Panc1 (cell line): Measurements from ENCODE around the gene KATNAL1. TPM values are rescaled to one million over a fixed set of nuclear protein-coding genes. Genes with fewer than 3 reads are reported as not detected.
"Not testable (repeated sequence)": the region's sequence is repeated elsewhere in the genome, so short reads cannot be mapped to it uniquely, and the experiment has no call there.

Source experiments
- ATAC-seq: fragments of 200-7000 bp; cut with Tn5 transposase; 2 replicates; pipeline ENCODE4 v1.9.1; 2020; ENCODE audit warnings: mild to moderate bottlenecking, moderate library complexity
- BruUV-seq: library from RNA; stranded (reverse); fragments of 400-500 nt; replicated peaks from 2 replicates; lab custom pipeline; 2021; lab: Mats Ljungman, UMichigan
- CTCF ChIA-PET: fragments of 300-600 bp; sonication (Branson Sonifier 250); formaldehyde crosslinking; loops from one replicate; lab custom pipeline; 2022; ENCODE audit warnings: antibody characterized with exemption; lab: Charles Lee
- POLR2A ChIA-PET: fragments of 300-600 bp; sonication (Branson Sonifier 250); formaldehyde crosslinking; loops from one replicate; lab custom pipeline; 2022; ENCODE audit warnings: antibody characterized with exemption; lab: Charles Lee
- DNase-seq: peaks from one replicate; pipeline ENCODE4 v3.0.0-alpha.2; 2010; ENCODE audit warnings: low read depth, low spot score
- H3K27ac ChIP-seq: 2 replicates; pipeline ENCODE4 v1.5.1; 2011; ENCODE audit warnings: mild to moderate bottlenecking, low read length, inconsistent platforms
- H3K27me3 ChIP-seq: fragments of 200-500 bp; sonication (Bioruptor generic); 2 replicates; pipeline ENCODE4 v1.6.0; 2014; ENCODE audit warnings: low read length, inconsistent platforms; ENCODE audit not compliant: control insufficient read depth, insufficient read depth
- H3K36me3 ChIP-seq: fragments of 200-500 bp; sonication (Bioruptor generic); 2 replicates; pipeline ENCODE4 v1.5.1; 2014; ENCODE audit warnings: inconsistent platforms, mild to moderate bottlenecking, low read length, moderate library complexity; ENCODE audit not compliant: control insufficient read depth, insufficient read depth
- H3K4me1 ChIP-seq: 2 replicates; pipeline ENCODE4 v1.5.1; 2011; ENCODE audit warnings: inconsistent platforms, mild to moderate bottlenecking, low read length, moderate library complexity; ENCODE audit not compliant: control insufficient read depth, insufficient read depth
- H3K4me3 ChIP-seq, 2 experiments: 2 replicates each; pipeline ENCODE4 v1.5.1; 2011 to 2012; ENCODE audit warnings: low read depth in 2 of 2, low read length in 2 of 2, mild to moderate bottlenecking in 2 of 2, inconsistent platforms in 1 of 2, moderate library complexity in 1 of 2
- H3K9me3 ChIP-seq: fragments of 200-500 bp; sonication (Bioruptor generic); 2 replicates; pipeline ENCODE4 v1.5.1; 2014; ENCODE audit warnings: low read depth, mild to moderate bottlenecking, inconsistent platforms, low read length, moderate library complexity; ENCODE audit not compliant: control insufficient read depth, insufficient read depth
- POLR2AphosphoS5 ChIP-seq: IDR thresholded peaks from 2 replicates; pipeline ENCODE4 v1.6.1; 2012; ENCODE audit warnings: mild to moderate bottlenecking, low read depth, low read length, moderate library complexity
- SIN3A ChIP-seq: IDR thresholded peaks from 2 replicates; pipeline ENCODE4 v1.6.1; 2012; ENCODE audit warnings: low read depth, mild to moderate bottlenecking, low read length, moderate library complexity, borderline replicate concordance; ENCODE audit not compliant: insufficient read depth
- TCF7L2 ChIP-seq: IDR thresholded peaks from 2 replicates; pipeline ENCODE4 v1.6.1; 2011; ENCODE audit warnings: mild to moderate bottlenecking, low read depth, low read length, inconsistent platforms
- in situ Hi-C: cut with HindIII; loops from 2 replicates; pipeline ENCODE4 v1.10.0; 2016; ENCODE audit warnings: low sequenced_read_pairs, low pct_unique_long_range_greater_than_20kb
- intact Hi-C: fragments of 100-400 bp; cut with micrococcal nuclease; formaldehyde crosslinking; loops from one replicate; pipeline ENCODE4 v1.10.0; 2022; ENCODE audit not compliant: unreplicated experiment
- total RNA-seq: library from RNA; stranded (reverse); gene quantifications from one replicate; pipeline ENCODE4 v1.2.1, GENCODE V29; 2021; ENCODE audit not compliant: unreplicated experiment
- TF ChIP-seq, protein P1 (sequence below): fragments of 450-650 bp; IDR thresholded peaks from 2 replicates; pipeline ENCODE4 v1.5.1; 2017; ENCODE audit warnings: mild to moderate bottlenecking
- TF ChIP-seq, protein P2 (sequence below), 2 experiments: IDR thresholded peaks; 2 replicates each; pipeline ENCODE4 v1.6.1; 2011 to 2012; ENCODE audit warnings: low read depth in 2 of 2, control low read depth in 1 of 2, low read length in 1 of 2, mild to moderate bottlenecking in 1 of 2, moderate library complexity in 1 of 2; ENCODE audit not compliant: insufficient read depth in 1 of 2

The KATNAL1 gene
- total RNA-seq, 1 experiment from 2014 or later, result 34.3 TPM

DNA sequence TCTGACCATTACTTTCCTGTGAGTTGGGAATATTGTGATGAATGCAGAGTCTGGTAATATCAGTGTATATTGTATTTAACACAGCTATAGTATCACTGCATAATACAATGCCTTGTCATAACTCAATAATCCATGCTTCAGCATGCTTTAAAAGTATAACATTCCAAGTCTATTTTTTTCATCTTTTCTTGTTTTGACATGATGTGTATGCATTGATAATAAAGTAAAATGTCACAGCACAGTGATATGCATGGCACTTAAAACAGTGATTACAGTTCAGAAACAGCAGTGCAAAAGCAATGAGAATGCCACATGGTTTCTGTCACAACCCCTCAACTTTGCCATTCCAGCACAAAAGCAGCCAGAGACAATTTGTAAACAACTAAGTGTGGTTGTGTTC, 17.8 kb downstream of the KATNAL1 start:
- in situ Hi-C loops (no loop called here), intact Hi-C loops (no loop called here)
- no TSS peak for BruUV-seq
- no peaks in the 10 kb centered on the region for H3K9me3 ChIP-seq
- no peaks in the 10 kb centered on the region for H3K36me3 ChIP-seq
- POLR2A ChIA-PET, result no interaction called here
- peaks cover 3% of the 10 kb centered on the region; the same call in 1 of the 2 replicates for H3K4me1 ChIP-seq
- CTCF ChIA-PET, result no interaction called here
- no peak overlapping the region for H3K27ac ChIP-seq
- DNase-seq (no peak), ATAC-seq (no peak)
- no peak overlapping the region for H3K4me3 ChIP-seq
- no peaks in the 10 kb centered on the region for H3K27me3 ChIP-seq
- no peak for TF ChIP-seq POLR2AphosphoS5
- TF ChIP-seq, protein P1, sequence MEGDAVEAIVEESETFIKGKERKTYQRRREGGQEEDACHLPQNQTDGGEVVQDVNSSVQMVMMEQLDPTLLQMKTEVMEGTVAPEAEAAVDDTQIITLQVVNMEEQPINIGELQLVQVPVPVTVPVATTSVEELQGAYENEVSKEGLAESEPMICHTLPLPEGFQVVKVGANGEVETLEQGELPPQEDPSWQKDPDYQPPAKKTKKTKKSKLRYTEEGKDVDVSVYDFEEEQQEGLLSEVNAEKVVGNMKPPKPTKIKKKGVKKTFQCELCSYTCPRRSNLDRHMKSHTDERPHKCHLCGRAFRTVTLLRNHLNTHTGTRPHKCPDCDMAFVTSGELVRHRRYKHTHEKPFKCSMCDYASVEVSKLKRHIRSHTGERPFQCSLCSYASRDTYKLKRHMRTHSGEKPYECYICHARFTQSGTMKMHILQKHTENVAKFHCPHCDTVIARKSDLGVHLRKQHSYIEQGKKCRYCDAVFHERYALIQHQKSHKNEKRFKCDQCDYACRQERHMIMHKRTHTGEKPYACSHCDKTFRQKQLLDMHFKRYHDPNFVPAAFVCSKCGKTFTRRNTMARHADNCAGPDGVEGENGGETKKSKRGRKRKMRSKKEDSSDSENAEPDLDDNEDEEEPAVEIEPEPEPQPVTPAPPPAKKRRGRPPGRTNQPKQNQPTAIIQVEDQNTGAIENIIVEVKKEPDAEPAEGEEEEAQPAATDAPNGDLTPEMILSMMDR, result no peak
- TF ChIP-seq TCF7L2, result no peak
- TF ChIP-seq, protein P2, sequence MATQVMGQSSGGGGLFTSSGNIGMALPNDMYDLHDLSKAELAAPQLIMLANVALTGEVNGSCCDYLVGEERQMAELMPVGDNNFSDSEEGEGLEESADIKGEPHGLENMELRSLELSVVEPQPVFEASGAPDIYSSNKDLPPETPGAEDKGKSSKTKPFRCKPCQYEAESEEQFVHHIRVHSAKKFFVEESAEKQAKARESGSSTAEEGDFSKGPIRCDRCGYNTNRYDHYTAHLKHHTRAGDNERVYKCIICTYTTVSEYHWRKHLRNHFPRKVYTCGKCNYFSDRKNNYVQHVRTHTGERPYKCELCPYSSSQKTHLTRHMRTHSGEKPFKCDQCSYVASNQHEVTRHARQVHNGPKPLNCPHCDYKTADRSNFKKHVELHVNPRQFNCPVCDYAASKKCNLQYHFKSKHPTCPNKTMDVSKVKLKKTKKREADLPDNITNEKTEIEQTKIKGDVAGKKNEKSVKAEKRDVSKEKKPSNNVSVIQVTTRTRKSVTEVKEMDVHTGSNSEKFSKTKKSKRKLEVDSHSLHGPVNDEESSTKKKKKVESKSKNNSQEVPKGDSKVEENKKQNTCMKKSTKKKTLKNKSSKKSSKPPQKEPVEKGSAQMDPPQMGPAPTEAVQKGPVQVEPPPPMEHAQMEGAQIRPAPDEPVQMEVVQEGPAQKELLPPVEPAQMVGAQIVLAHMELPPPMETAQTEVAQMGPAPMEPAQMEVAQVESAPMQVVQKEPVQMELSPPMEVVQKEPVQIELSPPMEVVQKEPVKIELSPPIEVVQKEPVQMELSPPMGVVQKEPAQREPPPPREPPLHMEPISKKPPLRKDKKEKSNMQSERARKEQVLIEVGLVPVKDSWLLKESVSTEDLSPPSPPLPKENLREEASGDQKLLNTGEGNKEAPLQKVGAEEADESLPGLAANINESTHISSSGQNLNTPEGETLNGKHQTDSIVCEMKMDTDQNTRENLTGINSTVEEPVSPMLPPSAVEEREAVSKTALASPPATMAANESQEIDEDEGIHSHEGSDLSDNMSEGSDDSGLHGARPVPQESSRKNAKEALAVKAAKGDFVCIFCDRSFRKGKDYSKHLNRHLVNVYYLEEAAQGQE (IDR thresholded peaks at IDR 0.05; ENCODE audit: insufficient read depth in 1 of 2, low read depth in 2 of 2, low read length in 1 of 2), result no peak
- TF ChIP-seq SIN3A, result no peak

DNA sequence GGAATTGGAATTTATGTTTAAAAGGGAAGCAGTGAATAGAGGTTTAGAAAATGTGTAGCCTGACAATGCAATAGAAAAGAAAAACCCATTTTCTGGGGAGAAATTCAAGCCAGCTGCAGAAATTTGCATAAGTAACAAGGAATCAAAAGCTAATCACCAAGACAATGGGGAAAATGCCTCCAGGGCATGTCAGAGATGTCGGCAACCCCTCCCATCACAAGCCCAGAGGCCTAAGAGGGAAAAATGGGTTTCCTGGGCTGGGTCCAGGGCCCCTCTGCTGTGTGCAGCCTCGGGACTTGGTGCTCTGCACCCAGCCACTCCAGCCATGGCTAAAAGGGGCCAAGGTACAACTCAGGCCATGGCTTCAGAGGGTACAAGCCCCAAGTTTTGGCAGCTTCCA, 21.3 kb downstream of the KATNAL1 start:
- intact Hi-C loops, H3K27me3 ChIP-seq, DNase-seq, H3K4me3 ChIP-seq, H3K36me3 ChIP-seq, H3K4me1 ChIP-seq, in situ Hi-C loops, POLR2A ChIA-PET, BruUV-seq, H3K9me3 ChIP-seq, ATAC-seq, CTCF ChIA-PET, H3K27ac ChIP-seq: not testable (repeated sequence)

DNA sequence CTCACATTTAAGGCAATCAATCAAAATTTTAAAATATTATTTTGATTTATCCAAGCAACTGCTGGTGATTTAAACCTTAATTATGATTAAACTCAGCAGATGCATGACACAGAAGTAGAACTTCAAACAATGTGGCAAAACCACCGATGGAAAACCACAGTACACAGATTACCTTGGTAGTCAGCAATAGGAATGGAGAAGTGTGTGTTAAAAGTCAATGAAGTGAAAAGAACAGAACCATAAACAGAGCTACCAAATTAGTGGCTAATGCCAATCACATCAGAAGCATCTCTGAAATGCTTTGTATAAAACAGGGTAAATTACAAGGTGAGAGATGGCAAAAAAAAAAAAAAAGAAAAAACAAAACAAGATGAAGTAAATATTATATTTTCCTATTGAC, 31.2 kb downstream of the KATNAL1 start:
- Histone ChIP-seq H3K4me1 (no peaks in the 10 kb centered on the region), H3K9me3 (no peaks in the 10 kb centered on the region), H3K27ac (no peak overlapping the region), H3K4me3 (no peak overlapping the region), H3K36me3 (no peaks in the 10 kb centered on the region), H3K27me3 (no peaks in the 10 kb centered on the region)
- BruUV-seq, result no TSS peak
- ChIA-PET POLR2A (no interaction called here), CTCF (interaction anchor here (0.7 kb wide), 1 partner anchor 24 kb away, joined by 8 read pairs; no protein-coding TSS in a partner anchor)
- in situ Hi-C loops (no loop called here), intact Hi-C loops (no loop called here)
- ATAC-seq (no peak), DNase-seq (no peak)
- TF ChIP-seq, protein P2 (IDR thresholded peaks at IDR 0.05; ENCODE audit: insufficient read depth in 1 of 2, low read depth in 2 of 2, low read length in 1 of 2), result no peak
- TF ChIP-seq, protein P1, result no peak
- TF ChIP-seq SIN3A (no peak), TCF7L2 (no peak)
